HepG2 (cell line): Measurements from ENCODE around the gene TRERF1. TPM values are rescaled to one million over a fixed set of nuclear protein-coding genes. Genes with fewer than 3 reads are reported as not detected.

Source experiments
- ATAC-seq: fragments of 200-7000 bp; cut with Tn5 transposase; 3 replicates; pipeline ENCODE4 v1.9.1; 2020; ENCODE audit warnings: mild to moderate bottlenecking, moderate library complexity
- BruUV-seq: library from RNA; stranded (reverse); fragments of 400-500 nt; replicated peaks from 2 replicates; lab custom pipeline; 2021; lab: Mats Ljungman, UMichigan
- CTCF ChIA-PET: fragments of 300-600 bp; formaldehyde crosslinking; extraction: SDS; loops from one replicate; lab custom pipeline; 2021; ENCODE audit warnings: low total read pairs, inconsistent platforms, low intra/inter-chr PET ratio; lab: Yijun Ruan, JAX
- POLR2A ChIA-PET: fragments of 350-600 bp; sonication (Branson Sonifier 250); formaldehyde crosslinking; loops from one replicate; lab custom pipeline; 2020; ENCODE audit warnings: antibody characterized with exemption, inconsistent platforms; lab: Yijun Ruan, JAX
- DNase-seq: peaks from one replicate; pipeline ENCODE4 v3.0.0-alpha.2; 2015; ENCODE audit warnings: low spot score
- FAIRE-seq: peaks from 3 replicates; lab custom pipeline; 2011; peaks lifted over from hg19 to GRCh38; lab: Jason Lieb, UNC
- H2AFZ ChIP-seq: one replicate; pipeline ENCODE4 v1.6.1; 2011; ENCODE audit warnings: low read length, inconsistent platforms
- H3K27ac ChIP-seq: fragments of 300-600 bp; 3 replicates; pipeline ENCODE4 v1.8.0; 2011; ENCODE audit warnings: mixed run types, mild to moderate bottlenecking, mixed read lengths, low read length, inconsistent platforms; ENCODE audit not compliant: insufficient read depth; ENCODE audit errors: extremely low read length
- H3K27me3 ChIP-seq, 2 experiments: fragments of 200-600 bp in 1 of 2; 2 replicates in 1 of 2; 3 replicates in 1 of 2; pipeline versions ENCODE4 v1.6.0 to v1.8.0; 2011; ENCODE audit warnings: low read length in 2 of 2, mild to moderate bottlenecking in 2 of 2, moderate library complexity in 2 of 2, inconsistent platforms in 1 of 2; ENCODE audit not compliant: insufficient read depth in 2 of 2, control insufficient read depth in 1 of 2
- H3K36me3 ChIP-seq, 2 experiments: fragments of 200-600 bp in 1 of 2; replicated peaks in 1 of 2; 2 replicates in 1 of 2; 3 replicates in 1 of 2; pipeline versions ENCODE4 v1.5.1 to v1.8.0; 2011; ENCODE audit warnings: low read length in 2 of 2, inconsistent platforms in 1 of 2; ENCODE audit not compliant: insufficient read depth in 2 of 2, control insufficient read depth in 1 of 2
- H3K4me1 ChIP-seq: 2 replicates; pipeline ENCODE4 v1.5.1; 2012; ENCODE audit warnings: low read length, inconsistent platforms; ENCODE audit not compliant: insufficient read depth
- H3K4me2 ChIP-seq: 2 replicates; pipeline ENCODE4 v1.6.0; 2011; ENCODE audit warnings: low read depth, low read length, inconsistent platforms
- H3K4me3 ChIP-seq, 3 experiments: fragments of 200-600 bp in 1 of 3; sonication (generic), shearing (Covaris generic) in 1 of 3; replicated peaks in 1 of 3; 2 replicates each; pipeline ENCODE4 v1.5.1; 2011 to 2016; ENCODE audit warnings: low read length in 3 of 3, inconsistent platforms in 2 of 3, low read depth in 2 of 3, mild to moderate bottlenecking in 2 of 3, control low read depth in 1 of 3, mixed read lengths in 1 of 3; ENCODE audit not compliant: insufficient read depth in 1 of 3
- H3K79me2 ChIP-seq: one replicate; pipeline ENCODE4 v1.6.1; 2011; ENCODE audit warnings: low read length, inconsistent platforms; ENCODE audit not compliant: insufficient read depth
- H3K9ac ChIP-seq: 2 replicates; pipeline ENCODE4 v1.6.0; 2011; ENCODE audit warnings: mild to moderate bottlenecking, low read depth, low read length, inconsistent platforms; ENCODE audit not compliant: insufficient read depth
- H3K9me3 ChIP-seq: 2 replicates; pipeline ENCODE4 v1.5.1; 2012; ENCODE audit warnings: mild to moderate bottlenecking, low read length
- H4K20me1 ChIP-seq: 2 replicates; pipeline ENCODE4 v1.6.0; 2011; ENCODE audit warnings: inconsistent platforms, mild to moderate bottlenecking, low read length, moderate library complexity; ENCODE audit not compliant: insufficient read depth
- HNF1A ChIP-seq, 2 experiments: sonication (generic) in 1 of 2; formaldehyde crosslinking in 1 of 2; IDR thresholded peaks; 2 replicates each; pipeline versions ENCODE4 v1.4.0 to v1.6.1; 2016 to 2020; ENCODE audit warnings: borderline replicate concordance in 1 of 2, low read depth in 1 of 2, mild to moderate bottlenecking in 1 of 2, missing genetic modification reagents in 1 of 2
- HNRNPUL1 ChIP-seq: fragments of 200-400 bp; formaldehyde crosslinking; IDR thresholded peaks from 2 replicates; pipeline ENCODE4 v1.6.1; 2017; ENCODE audit warnings: low read depth, mild to moderate bottlenecking, low read length, moderate library complexity
- MEF2D ChIP-seq: sonication (generic); formaldehyde crosslinking; IDR thresholded peaks from 2 replicates; pipeline ENCODE4 v1.5.1; 2020; ENCODE audit warnings: mild to moderate bottlenecking, missing genetic modification reagents
- NCOA1 ChIP-seq: sonication (generic); formaldehyde crosslinking; IDR thresholded peaks from 2 replicates; pipeline ENCODE4 v1.9.0; 2021; ENCODE audit warnings: missing genetic modification reagents
- NFYB ChIP-seq: sonication (generic); formaldehyde crosslinking; IDR thresholded peaks from 2 replicates; pipeline ENCODE4 v1.4.0; 2020; ENCODE audit warnings: missing genetic modification reagents
- NR0B2 ChIP-seq: sonication (generic); formaldehyde crosslinking; IDR thresholded peaks from 2 replicates; pipeline ENCODE4 v1.4.0; 2020; ENCODE audit warnings: mild to moderate bottlenecking, missing genetic modification reagents
- ZNF10 ChIP-seq: sonication (generic); formaldehyde crosslinking; IDR thresholded peaks from 2 replicates; pipeline ENCODE4 v1.4.0; 2020; ENCODE audit warnings: mild to moderate bottlenecking, low read depth, missing genetic modification reagents, borderline replicate concordance
- ZNF615 ChIP-seq: sonication (generic); formaldehyde crosslinking; IDR thresholded peaks from 2 replicates; pipeline ENCODE4 v1.5.0; 2020; ENCODE audit warnings: mild to moderate bottlenecking, missing genetic modification reagents, borderline replicate concordance
- ZNF772 ChIP-seq: sonication (generic); formaldehyde crosslinking; IDR thresholded peaks from 2 replicates; pipeline ENCODE4 v1.5.0; 2020; ENCODE audit warnings: mild to moderate bottlenecking, missing genetic modification reagents
- ZSCAN20 ChIP-seq: sonication (generic); formaldehyde crosslinking; IDR thresholded peaks from 2 replicates; pipeline ENCODE4 v1.4.0; 2020; ENCODE audit warnings: missing genetic modification reagents, mild to moderate bottlenecking, borderline replicate concordance
- WGBS: methylation state at CpG from one replicate; pipeline ENCODE4 v1.1.6; 2017; ENCODE audit warnings: low lambda C conversion rate; 5-methylcytosine and 5-hydroxymethylcytosine counted together
- in situ Hi-C: cut with HindIII; loops from 2 replicates; pipeline ENCODE4 v1.10.0; 2017; ENCODE audit warnings: low pct_unique_long_range_greater_than_20kb; ENCODE audit not compliant: extremely low pct_ligation_motif_present
- intact Hi-C: fragments of 100-400 bp; cut with micrococcal nuclease; formaldehyde crosslinking; loops from one replicate; pipeline ENCODE4 v1.10.0; 2022; ENCODE audit not compliant: unreplicated experiment
- polyA plus RNA-seq, 8 experiments: library from polyadenylated mRNA; depleted of rRNA in 3 of 8; stranded (reverse) in 7 of 8; unstranded in 1 of 8; fragments of >200 nt; fragmentation: Illumina TruSeq in 4 of 8; extraction: Trizol in 4 of 8; gene quantifications; 2 replicates each; pipeline versions ENCODE4 v1.2.1 to v1.2.3, GENCODE V29; 2011 to 2016; ENCODE audit warnings: low read depth in 4 of 8, missing spikeins in 1 of 8, mixed read lengths in 1 of 8; ENCODE audit not compliant: insufficient read depth in 1 of 8
- total RNA-seq, 5 experiments: library from RNA; depleted of rRNA; stranded (reverse); fragments of >200 nt; fragmentation: Illumina TruSeq; extraction: Trizol; gene quantifications; 2 replicates each; pipeline ENCODE4 v1.2.3, GENCODE V29; 2016; ENCODE audit warnings: low read depth in 1 of 5

The TRERF1 gene
- total and polyA plus RNA-seq, 2 of the 13 experiments (the other 11 are each of a cell fraction or from before 2014, with no cell fraction given): 0.02 TPM; not detected in 1

GRCh38 chr6:42257614-42258013 is 194.1 kb downstream of the TRERF1 start (continued):
- TF ChIP-seq ZNF10 (CRISPR knock-in tag) (no peak), ZNF615 (no peak), ZSCAN20 (CRISPR knock-in tag) (no peak), HNF1A (IDR thresholded peaks at IDR 0.05; ENCODE audit: low read depth) (no peak), HNF1A (CRISPR knock-in tag; IDR thresholded peaks at IDR 0.05; ENCODE audit: borderline replicate concordance) (no peak), NR0B2 (CRISPR knock-in tag) (no peak)

DNA sequence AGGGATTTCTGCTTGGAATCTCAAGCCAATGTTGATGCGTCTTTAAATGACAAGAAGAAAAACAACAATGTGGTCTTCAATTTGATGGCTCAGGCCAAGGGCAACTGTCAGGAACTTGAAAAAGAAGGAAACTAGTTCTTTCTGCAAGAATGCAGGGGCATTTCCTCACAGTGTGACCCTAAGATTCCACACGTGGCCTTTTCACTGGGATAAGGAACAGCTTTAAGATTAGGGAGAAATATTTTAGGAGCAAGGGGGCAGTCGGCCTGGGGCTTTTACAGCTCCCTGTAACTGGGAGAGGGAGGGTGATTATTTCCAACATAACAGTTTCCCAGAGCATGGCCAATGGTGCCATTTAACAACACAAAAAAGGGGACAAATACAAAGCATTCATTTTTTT is 194.7 kb downstream of the TRERF1 start:
- WGBS: 38% methylated on average over 3 of the region's 3 CpGs
- Histone ChIP-seq H3K79me2 (no peaks in the 10 kb centered on the region), H3K9ac (no peak overlapping the region), H2AFZ (no peak overlapping the region), H3K36me3 (no peaks in the 10 kb centered on the region), H3K4me2 (no peak overlapping the region), H3K4me3 (no peak overlapping the region), H3K27me3 (peaks cover 0 to 16% of the 10 kb centered on the region in 2 experiments; a peak in 2 of 5 replicates), H3K27ac (no peak overlapping the region), H4K20me1 (no peaks in the 10 kb centered on the region), H3K4me1 (peaks cover 11% of the 10 kb centered on the region), H3K9me3 (no peaks in the 10 kb centered on the region)
- intact Hi-C loops: no loop called here
- no TSS peak for BruUV-seq
- ChIA-PET CTCF (no interaction called here), POLR2A (no interaction called here)
- DNase-seq: no peak
- in situ Hi-C loops: no loop called here
- TF ChIP-seq ZNF772 (CRISPR knock-in tag): no peak
- TF ChIP-seq NCOA1: no peak
- TF ChIP-seq MEF2D (CRISPR knock-in tag): no peak
- TF ChIP-seq NFYB (CRISPR knock-in tag): no peak
- TF ChIP-seq HNRNPUL1: no peak
- no peak for ATAC-seq
- FAIRE-seq: no peak
